ENCODE measurements around the gene FEM1C. TPM values are rescaled to one million over a fixed set of nuclear protein-coding genes. Genes with fewer than 3 reads are reported as not detected.

FEM1C gene
- total RNA-seq, 1 experiment from 2014 or later = 10.3 TPM

DNA sequence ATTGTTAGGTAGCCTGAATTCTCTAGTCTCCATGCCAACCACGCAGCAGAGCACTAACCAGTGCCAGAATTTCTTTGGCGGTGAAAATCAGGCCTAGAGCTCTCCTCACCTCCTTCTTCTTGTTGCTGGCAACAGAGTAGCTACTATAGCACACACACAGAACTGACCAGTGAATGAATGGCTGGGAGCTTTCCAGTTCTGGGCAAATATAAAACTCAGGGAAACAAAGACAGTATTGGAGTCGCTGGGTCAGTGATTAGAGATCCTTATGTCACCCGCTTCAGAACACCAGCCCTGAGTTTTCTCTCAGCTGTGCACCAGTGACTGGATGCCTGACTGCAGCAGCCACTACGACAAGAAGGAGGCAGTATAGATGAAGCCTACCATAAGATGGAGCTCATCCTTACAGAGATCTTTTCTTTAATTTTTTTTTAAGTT lies 26.9 kb upstream of the FEM1C start:
- no peaks in the 10 kb centered on the region for H3K36me3 Mint-ChIP-seq (ENCODE audit: insufficient read depth, unreplicated experiment)
- no peaks in the 10 kb centered on the region for H3K27me3 Mint-ChIP-seq (ENCODE audit: insufficient read depth, unreplicated experiment)
- TF ChIP-seq, protein P1, sequence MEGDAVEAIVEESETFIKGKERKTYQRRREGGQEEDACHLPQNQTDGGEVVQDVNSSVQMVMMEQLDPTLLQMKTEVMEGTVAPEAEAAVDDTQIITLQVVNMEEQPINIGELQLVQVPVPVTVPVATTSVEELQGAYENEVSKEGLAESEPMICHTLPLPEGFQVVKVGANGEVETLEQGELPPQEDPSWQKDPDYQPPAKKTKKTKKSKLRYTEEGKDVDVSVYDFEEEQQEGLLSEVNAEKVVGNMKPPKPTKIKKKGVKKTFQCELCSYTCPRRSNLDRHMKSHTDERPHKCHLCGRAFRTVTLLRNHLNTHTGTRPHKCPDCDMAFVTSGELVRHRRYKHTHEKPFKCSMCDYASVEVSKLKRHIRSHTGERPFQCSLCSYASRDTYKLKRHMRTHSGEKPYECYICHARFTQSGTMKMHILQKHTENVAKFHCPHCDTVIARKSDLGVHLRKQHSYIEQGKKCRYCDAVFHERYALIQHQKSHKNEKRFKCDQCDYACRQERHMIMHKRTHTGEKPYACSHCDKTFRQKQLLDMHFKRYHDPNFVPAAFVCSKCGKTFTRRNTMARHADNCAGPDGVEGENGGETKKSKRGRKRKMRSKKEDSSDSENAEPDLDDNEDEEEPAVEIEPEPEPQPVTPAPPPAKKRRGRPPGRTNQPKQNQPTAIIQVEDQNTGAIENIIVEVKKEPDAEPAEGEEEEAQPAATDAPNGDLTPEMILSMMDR (IDR thresholded peaks at IDR 0.05; ENCODE audit: unreplicated experiment) = no peak
- CTCF ChIA-PET = interaction anchor here (0.6 to 13.3 kb wide), 8 partner anchors 12 to 437 kb away, joined by 3 to 264 read pairs (median 4); no protein-coding TSS in a partner anchor
- H3K4me1 Mint-ChIP-seq (ENCODE audit: insufficient read depth, unreplicated experiment) = peaks cover 16% of the 10 kb centered on the region
- H3K27ac Mint-ChIP-seq (ENCODE audit: low read depth, unreplicated experiment) = no peak overlapping the region
- H3K9me3 Mint-ChIP-seq (ENCODE audit: unreplicated experiment) = peaks cover under 1% of the 10 kb centered on the region
- no peak overlapping the region for H3K4me3 Mint-ChIP-seq (ENCODE audit: unreplicated experiment)
- POLR2A ChIA-PET = interaction anchor here (0.7 to 2.9 kb wide), 4 partner anchors 12 to 54 kb away, joined by 4 to 15 read pairs (median 7); partner anchors contain the start of genes FEM1C and TMED7
- DNase-seq (ENCODE audit: unreplicated experiment) = no peak
- intact Hi-C loops (cut with micrococcal nuclease) = loop anchor here (5.0 to 10.0 kb wide), 2 partner anchors 179 to 407 kb away; partner anchors contain the start of gene TRIM36
- BruUV-seq (replicated peaks) = no TSS peak

DNA sequence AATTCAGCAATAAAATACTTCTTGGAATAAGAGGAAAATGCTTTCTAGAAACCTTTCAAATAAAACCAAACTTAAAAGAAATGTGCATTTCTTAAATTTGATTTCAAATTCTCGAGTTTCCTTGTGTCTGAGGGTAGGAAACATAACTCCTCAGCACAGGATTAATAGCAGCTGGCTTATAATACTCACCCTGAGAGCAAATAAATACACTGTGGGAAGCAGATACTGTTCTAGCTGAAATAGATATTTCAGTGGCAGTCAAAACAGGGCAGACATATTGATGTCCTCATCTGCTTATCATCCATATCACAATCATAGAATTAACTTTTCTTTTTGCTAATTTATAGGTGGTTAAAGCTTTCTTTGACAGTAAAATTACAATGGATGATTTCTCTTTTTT lies 24.1 kb upstream of the FEM1C start:
- TF ChIP-seq, protein P1 (IDR thresholded peaks at IDR 0.05; ENCODE audit: unreplicated experiment) = no peak
- BruUV-seq (replicated peaks) = no TSS peak
- Mint-ChIP-seq H3K4me1 (ENCODE audit: insufficient read depth, unreplicated experiment) (no peaks in the 10 kb centered on the region), H3K27me3 (ENCODE audit: insufficient read depth, unreplicated experiment) (no peaks in the 10 kb centered on the region), H3K36me3 (ENCODE audit: insufficient read depth, unreplicated experiment) (no peaks in the 10 kb centered on the region), H3K4me3 (ENCODE audit: unreplicated experiment) (no peak overlapping the region), H3K9me3 (ENCODE audit: unreplicated experiment) (no peaks in the 10 kb centered on the region), H3K27ac (ENCODE audit: low read depth, unreplicated experiment) (no peak overlapping the region)
- CTCF ChIA-PET = interaction anchor here (1.3 to 13.3 kb wide), 2 partner anchors 10 to 260 kb away, joined by 8 to 264 read pairs; no protein-coding TSS in a partner anchor
- POLR2A ChIA-PET = interaction anchor here (0.6 to 1.8 kb wide), 3 partner anchors 9 to 28 kb away, joined by 3 to 7 read pairs (median 3); no protein-coding TSS in a partner anchor
- no peak for DNase-seq (ENCODE audit: unreplicated experiment)
- intact Hi-C loops (cut with micrococcal nuclease) = no loop called here

DNA sequence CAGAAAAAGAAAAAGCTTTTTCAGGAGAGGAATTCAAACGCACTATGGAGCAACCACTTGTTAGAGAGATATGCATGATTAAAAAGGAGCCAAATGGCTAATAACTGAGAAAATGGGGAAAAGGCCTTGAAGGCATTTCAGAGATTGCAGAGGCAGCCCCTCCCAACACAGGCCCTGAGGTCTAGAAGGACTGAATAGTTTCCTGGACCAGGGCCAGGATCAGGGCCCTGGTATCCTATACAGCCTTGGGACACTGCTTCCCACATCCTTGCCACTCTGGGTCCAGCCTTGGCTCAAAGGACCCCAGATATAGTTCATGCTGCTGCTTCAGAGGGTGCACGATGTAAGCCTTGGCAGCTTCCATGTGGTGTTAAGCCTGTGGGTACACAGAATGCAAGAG lies 20.7 kb upstream of the FEM1C start:
- Mint-ChIP-seq H3K4me1 (ENCODE audit: insufficient read depth, unreplicated experiment) (no peaks in the 10 kb centered on the region), H3K36me3 (ENCODE audit: insufficient read depth, unreplicated experiment) (no peaks in the 10 kb centered on the region), H3K4me3 (ENCODE audit: unreplicated experiment) (no peak overlapping the region), H3K27ac (ENCODE audit: low read depth, unreplicated experiment) (no peak overlapping the region), H3K27me3 (ENCODE audit: insufficient read depth, unreplicated experiment) (no peaks in the 10 kb centered on the region), H3K9me3 (ENCODE audit: unreplicated experiment) (no peaks in the 10 kb centered on the region)
- TF ChIP-seq, protein P1 (IDR thresholded peaks at IDR 0.05; ENCODE audit: unreplicated experiment) = no peak
- DNase-seq (ENCODE audit: unreplicated experiment) = no peak
- POLR2A ChIA-PET = no interaction called here
- CTCF ChIA-PET = interaction anchor here (0.7 to 1.2 kb wide), 2 partner anchors 9 to 20 kb away, joined by 3 read pairs; no protein-coding TSS in a partner anchor
- intact Hi-C loops (cut with micrococcal nuclease) = no loop called here
- no TSS peak for BruUV-seq (replicated peaks)

DNA sequence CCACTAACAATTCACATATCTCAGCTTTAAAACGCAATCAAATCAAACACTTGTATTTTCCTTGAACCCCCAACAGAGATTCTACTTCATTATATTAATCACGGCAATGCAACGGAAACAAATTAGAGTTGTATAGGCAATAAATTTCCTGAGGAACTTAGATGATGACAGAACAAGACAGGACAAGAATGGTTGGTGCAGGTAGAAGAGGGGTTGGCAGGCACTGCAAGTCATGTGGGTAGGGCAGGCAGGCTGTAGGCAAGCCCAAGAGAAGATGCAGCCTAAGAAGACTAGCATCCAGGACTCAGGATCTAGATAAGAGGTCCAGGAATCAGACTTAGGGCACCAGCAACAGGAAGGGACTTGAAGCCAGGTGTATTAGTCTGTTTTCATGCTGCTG lies 16.6 kb upstream of the FEM1C start:
- intact Hi-C loops (cut with micrococcal nuclease) = no loop called here
- H3K27me3 Mint-ChIP-seq (ENCODE audit: insufficient read depth, unreplicated experiment) = no peaks in the 10 kb centered on the region
- ChIA-PET POLR2A (interaction anchor here (0.6 to 2.7 kb wide), 6 partner anchors 8 to 251 kb away, joined by 3 to 10 read pairs (median 5); partner anchors contain the start of gene FEM1C), CTCF (interaction anchor here (1.0 to 4.4 kb wide), 3 partner anchors 14 to 264 kb away, joined by 3 to 20 read pairs (median 5); no protein-coding TSS in a partner anchor)
- BruUV-seq (replicated peaks) = no TSS peak
- H3K9me3 Mint-ChIP-seq (ENCODE audit: unreplicated experiment) = no peaks in the 10 kb centered on the region
- no peak overlapping the region for H3K4me3 Mint-ChIP-seq (ENCODE audit: unreplicated experiment)
- H3K4me1 Mint-ChIP-seq (ENCODE audit: insufficient read depth, unreplicated experiment) = peaks cover 26% of the 10 kb centered on the region
- TF ChIP-seq, protein P1 (IDR thresholded peaks at IDR 0.05; ENCODE audit: unreplicated experiment) = no peak
- H3K27ac Mint-ChIP-seq (ENCODE audit: low read depth, unreplicated experiment) = no peak overlapping the region
- no peaks in the 10 kb centered on the region for H3K36me3 Mint-ChIP-seq (ENCODE audit: insufficient read depth, unreplicated experiment)
- DNase-seq (ENCODE audit: unreplicated experiment) = no peak

Measured in MCF 10A (cell line).